GM12878 (cell line): ENCODE data around the gene TCTN1.

Experiments
- CHD2 ChIP-seq: IDR thresholded peaks from 2 replicates; pipeline ENCODE4 v1.6.1; 2011; ENCODE audit warnings: low read depth, low read length, improper control_type of control experiment, borderline replicate concordance
- CHD4 ChIP-seq: fragments of 200-600 bp; sonication (generic); IDR thresholded peaks from 2 replicates; pipeline ENCODE4 v1.6.1; 2016; ENCODE audit warnings: mild to moderate bottlenecking
- RAD21 ChIP-seq: IDR thresholded peaks from 2 replicates; pipeline ENCODE4 v1.6.1; 2011; ENCODE audit warnings: mild to moderate bottlenecking, low read depth, low read length, moderate library complexity; ENCODE audit not compliant: insufficient read depth
- RFX5 ChIP-seq: IDR thresholded peaks from 2 replicates; pipeline ENCODE4 v1.6.1; 2011; ENCODE audit warnings: low read depth, low read length, improper control_type of control experiment
- SMAD1 ChIP-seq: fragments of 450-650 bp; IDR thresholded peaks from 2 replicates; pipeline ENCODE4 v1.6.1; 2018; ENCODE audit warnings: mild to moderate bottlenecking, low read depth; ENCODE audit not compliant: partially characterized antibody
- SUPT20H ChIP-seq: IDR thresholded peaks from 2 replicates; pipeline ENCODE4 v1.6.1; 2011; ENCODE audit warnings: low read depth, mild to moderate bottlenecking, low read length, moderate library complexity, borderline replicate concordance; ENCODE audit not compliant: control insufficient read depth
- ZBED1 ChIP-seq: IDR thresholded peaks from 2 replicates; pipeline ENCODE4 v1.6.1; 2016; ENCODE audit warnings: borderline replicate concordance
- TF ChIP-seq, protein P1 (sequence below): IDR thresholded peaks from 2 replicates; pipeline ENCODE4 v1.6.1; 2011; ENCODE audit warnings: borderline replicate concordance, low read depth, mild to moderate bottlenecking, moderate library complexity, mixed read lengths, low read length; ENCODE audit not compliant: insufficient read depth; ENCODE audit errors: extremely low read length
- TF ChIP-seq, protein P2 (sequence below): fragments of 450-650 bp; conservative IDR thresholded peaks from 2 replicates; pipeline ENCODE4 v1.6.1; 2017; ENCODE audit warnings: mild to moderate bottlenecking, moderate library complexity
- TF ChIP-seq, protein P3 (sequence below): fragments of 450-650 bp; IDR thresholded peaks from 2 replicates; pipeline ENCODE4 v1.6.1; 2018; ENCODE audit warnings: borderline replicate concordance, mild to moderate bottlenecking; ENCODE audit not compliant: partially characterized antibody
- TF ChIP-seq, protein P4 (sequence below), 3 experiments: IDR thresholded peaks in 2 of 3; conservative IDR thresholded peaks in 1 of 3; 2 replicates each; pipeline ENCODE4 v1.5.1; 2011; ENCODE audit warnings: low read depth in 3 of 3, low read length in 3 of 3, mild to moderate bottlenecking in 3 of 3, control low read depth in 2 of 3, moderate library complexity in 2 of 3, inconsistent platforms in 1 of 3, mixed read lengths in 1 of 3; ENCODE audit not compliant: control insufficient read depth in 2 of 3, insufficient read depth in 1 of 3; ENCODE audit errors: extremely low read depth in 1 of 3
- TF ChIP-seq, protein P5 (sequence below): IDR thresholded peaks from 2 replicates; pipeline ENCODE4 v1.6.1; 2011; ENCODE audit warnings: borderline replicate concordance, low read depth, mild to moderate bottlenecking, moderate library complexity, low read length; ENCODE audit not compliant: insufficient read depth, poor library complexity, severe bottlenecking
- TF ChIP-seq, protein P6 (sequence below): fragments of 450-650 bp; IDR thresholded peaks from 2 replicates; pipeline ENCODE4 v1.6.1; 2017; ENCODE audit warnings: low read depth, mild to moderate bottlenecking, moderate library complexity

DNA sequence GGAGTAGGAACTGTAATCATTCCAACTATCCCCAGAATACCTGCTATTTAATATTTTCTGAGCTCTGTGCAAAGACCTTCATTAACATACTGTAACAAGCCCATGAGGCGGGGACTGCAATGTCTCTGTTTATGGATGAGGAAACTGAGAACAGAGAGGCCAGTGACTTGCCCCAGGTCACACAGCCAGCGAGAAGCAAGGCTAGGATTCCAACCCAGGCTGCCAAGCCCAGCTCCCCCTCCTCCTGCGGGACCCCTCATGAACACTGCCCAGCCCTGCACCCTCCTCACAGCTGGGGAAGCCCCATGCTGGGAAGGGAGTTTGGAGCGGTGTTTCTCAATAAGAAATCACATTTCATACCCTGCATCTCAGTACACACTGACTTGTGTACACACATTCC is 64.1 kb downstream of the TCTN1 start:
- TF ChIP-seq, protein P1, sequence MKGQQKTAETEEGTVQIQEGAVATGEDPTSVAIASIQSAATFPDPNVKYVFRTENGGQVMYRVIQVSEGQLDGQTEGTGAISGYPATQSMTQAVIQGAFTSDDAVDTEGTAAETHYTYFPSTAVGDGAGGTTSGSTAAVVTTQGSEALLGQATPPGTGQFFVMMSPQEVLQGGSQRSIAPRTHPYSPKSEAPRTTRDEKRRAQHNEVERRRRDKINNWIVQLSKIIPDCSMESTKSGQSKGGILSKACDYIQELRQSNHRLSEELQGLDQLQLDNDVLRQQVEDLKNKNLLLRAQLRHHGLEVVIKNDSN: no peak
- TF ChIP-seq, protein P2, sequence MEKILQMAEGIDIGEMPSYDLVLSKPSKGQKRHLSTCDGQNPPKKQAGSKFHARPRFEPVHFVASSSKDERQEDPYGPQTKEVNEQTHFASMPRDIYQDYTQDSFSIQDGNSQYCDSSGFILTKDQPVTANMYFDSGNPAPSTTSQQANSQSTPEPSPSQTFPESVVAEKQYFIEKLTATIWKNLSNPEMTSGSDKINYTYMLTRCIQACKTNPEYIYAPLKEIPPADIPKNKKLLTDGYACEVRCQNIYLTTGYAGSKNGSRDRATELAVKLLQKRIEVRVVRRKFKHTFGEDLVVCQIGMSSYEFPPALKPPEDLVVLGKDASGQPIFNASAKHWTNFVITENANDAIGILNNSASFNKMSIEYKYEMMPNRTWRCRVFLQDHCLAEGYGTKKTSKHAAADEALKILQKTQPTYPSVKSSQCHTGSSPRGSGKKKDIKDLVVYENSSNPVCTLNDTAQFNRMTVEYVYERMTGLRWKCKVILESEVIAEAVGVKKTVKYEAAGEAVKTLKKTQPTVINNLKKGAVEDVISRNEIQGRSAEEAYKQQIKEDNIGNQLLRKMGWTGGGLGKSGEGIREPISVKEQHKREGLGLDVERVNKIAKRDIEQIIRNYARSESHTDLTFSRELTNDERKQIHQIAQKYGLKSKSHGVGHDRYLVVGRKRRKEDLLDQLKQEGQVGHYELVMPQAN: no peak
- TF ChIP-seq RFX5 (no peak), SUPT20H (no peak), CHD4 (no peak), SMAD1 (no peak), ZBED1 (no peak), CHD2 (no peak), RAD21 (no peak)
- TF ChIP-seq, protein P3, sequence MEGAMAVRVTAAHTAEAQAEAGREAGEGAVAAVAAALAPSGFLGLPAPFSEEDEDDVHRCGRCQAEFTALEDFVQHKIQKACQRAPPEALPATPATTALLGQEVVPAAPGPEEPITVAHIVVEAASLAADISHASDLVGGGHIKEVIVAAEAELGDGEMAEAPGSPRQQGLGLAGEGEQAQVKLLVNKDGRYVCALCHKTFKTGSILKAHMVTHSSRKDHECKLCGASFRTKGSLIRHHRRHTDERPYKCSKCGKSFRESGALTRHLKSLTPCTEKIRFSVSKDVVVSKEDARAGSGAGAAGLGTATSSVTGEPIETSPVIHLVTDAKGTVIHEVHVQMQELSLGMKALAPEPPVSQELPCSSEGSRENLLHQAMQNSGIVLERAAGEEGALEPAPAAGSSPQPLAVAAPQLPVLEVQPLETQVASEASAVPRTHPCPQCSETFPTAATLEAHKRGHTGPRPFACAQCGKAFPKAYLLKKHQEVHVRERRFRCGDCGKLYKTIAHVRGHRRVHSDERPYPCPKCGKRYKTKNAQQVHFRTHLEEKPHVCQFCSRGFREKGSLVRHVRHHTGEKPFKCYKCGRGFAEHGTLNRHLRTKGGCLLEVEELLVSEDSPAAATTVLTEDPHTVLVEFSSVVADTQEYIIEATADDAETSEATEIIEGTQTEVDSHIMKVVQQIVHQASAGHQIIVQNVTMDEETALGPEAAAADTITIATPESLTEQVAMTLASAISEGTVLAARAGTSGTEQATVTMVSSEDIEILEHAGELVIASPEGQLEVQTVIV: no peak
- TF ChIP-seq, protein P4, sequence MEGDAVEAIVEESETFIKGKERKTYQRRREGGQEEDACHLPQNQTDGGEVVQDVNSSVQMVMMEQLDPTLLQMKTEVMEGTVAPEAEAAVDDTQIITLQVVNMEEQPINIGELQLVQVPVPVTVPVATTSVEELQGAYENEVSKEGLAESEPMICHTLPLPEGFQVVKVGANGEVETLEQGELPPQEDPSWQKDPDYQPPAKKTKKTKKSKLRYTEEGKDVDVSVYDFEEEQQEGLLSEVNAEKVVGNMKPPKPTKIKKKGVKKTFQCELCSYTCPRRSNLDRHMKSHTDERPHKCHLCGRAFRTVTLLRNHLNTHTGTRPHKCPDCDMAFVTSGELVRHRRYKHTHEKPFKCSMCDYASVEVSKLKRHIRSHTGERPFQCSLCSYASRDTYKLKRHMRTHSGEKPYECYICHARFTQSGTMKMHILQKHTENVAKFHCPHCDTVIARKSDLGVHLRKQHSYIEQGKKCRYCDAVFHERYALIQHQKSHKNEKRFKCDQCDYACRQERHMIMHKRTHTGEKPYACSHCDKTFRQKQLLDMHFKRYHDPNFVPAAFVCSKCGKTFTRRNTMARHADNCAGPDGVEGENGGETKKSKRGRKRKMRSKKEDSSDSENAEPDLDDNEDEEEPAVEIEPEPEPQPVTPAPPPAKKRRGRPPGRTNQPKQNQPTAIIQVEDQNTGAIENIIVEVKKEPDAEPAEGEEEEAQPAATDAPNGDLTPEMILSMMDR (IDR thresholded peaks at IDR 0.05 in 2 of 3, conservative IDR thresholded peaks at IDR 0.05 in 1 of 3; ENCODE audit: control insufficient read depth in 2 of 3, extremely low read depth in 1 of 3, insufficient read depth in 1 of 3, low read depth in 3 of 3, low read length in 3 of 3): no peak
- TF ChIP-seq, protein P5, sequence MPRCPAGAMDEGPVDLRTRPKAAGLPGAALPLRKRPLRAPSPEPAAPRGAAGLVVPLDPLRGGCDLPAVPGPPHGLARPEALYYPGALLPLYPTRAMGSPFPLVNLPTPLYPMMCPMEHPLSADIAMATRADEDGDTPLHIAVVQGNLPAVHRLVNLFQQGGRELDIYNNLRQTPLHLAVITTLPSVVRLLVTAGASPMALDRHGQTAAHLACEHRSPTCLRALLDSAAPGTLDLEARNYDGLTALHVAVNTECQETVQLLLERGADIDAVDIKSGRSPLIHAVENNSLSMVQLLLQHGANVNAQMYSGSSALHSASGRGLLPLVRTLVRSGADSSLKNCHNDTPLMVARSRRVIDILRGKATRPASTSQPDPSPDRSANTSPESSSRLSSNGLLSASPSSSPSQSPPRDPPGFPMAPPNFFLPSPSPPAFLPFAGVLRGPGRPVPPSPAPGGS: no peak
- TF ChIP-seq, protein P6, sequence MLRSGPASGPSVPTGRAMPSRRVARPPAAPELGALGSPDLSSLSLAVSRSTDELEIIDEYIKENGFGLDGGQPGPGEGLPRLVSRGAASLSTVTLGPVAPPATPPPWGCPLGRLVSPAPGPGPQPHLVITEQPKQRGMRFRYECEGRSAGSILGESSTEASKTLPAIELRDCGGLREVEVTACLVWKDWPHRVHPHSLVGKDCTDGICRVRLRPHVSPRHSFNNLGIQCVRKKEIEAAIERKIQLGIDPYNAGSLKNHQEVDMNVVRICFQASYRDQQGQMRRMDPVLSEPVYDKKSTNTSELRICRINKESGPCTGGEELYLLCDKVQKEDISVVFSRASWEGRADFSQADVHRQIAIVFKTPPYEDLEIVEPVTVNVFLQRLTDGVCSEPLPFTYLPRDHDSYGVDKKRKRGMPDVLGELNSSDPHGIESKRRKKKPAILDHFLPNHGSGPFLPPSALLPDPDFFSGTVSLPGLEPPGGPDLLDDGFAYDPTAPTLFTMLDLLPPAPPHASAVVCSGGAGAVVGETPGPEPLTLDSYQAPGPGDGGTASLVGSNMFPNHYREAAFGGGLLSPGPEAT: no peak
